AG10803 (cell line): ENCODE measurements around the gene KDM4C.

Experiments
- DNase-seq: peaks from one replicate; pipeline ENCODE4 v3.0.0; 2010; ENCODE audit warnings: low read depth
- H3K4me3 ChIP-seq: 2 replicates; pipeline ENCODE4 v1.5.1; 2011; ENCODE audit warnings: mild to moderate bottlenecking, low read length, control low read depth
- CTCF ChIP-seq: conservative IDR thresholded peaks from 2 replicates; pipeline ENCODE4 v1.5.1; 2011; ENCODE audit warnings: mild to moderate bottlenecking, low read length, control low read depth, inconsistent platforms

KDM4C gene

GRCh38 chr9:6928863-6929262 is 171.1 kb downstream of the KDM4C start:
- no peak for DNase-seq
- no peak for TF ChIP-seq CTCF
- H3K4me3 ChIP-seq, result no peak overlapping the region

GRCh38 chr9:6929441-6930215 is 171.9 kb downstream of the KDM4C start:
- no peak for DNase-seq
- TF ChIP-seq CTCF, result no peak
- no peak overlapping the region for H3K4me3 ChIP-seq

GRCh38 chr9:6930827-6931226 is 173.1 kb downstream of the KDM4C start:
- no peak for TF ChIP-seq CTCF
- peak; percentile 81 for DNase-seq
- H3K4me3 ChIP-seq, result no peak overlapping the region

GRCh38 chr9:6931913-6932312 is 174.1 kb downstream of the KDM4C start:
- H3K4me3 ChIP-seq, result no peak overlapping the region
- no peak for TF ChIP-seq CTCF
- DNase-seq, result peak; percentile 80

- no peak for TF ChIP-seq CTCF
- H3K4me3 ChIP-seq, result no peak overlapping the region
- no peak for DNase-seq
Observed at GRCh38 chr9:6936103-6936502, 178.3 kb downstream of the KDM4C start.

- no peak for DNase-seq
- H3K4me3 ChIP-seq, result no peak overlapping the region
- no peak for TF ChIP-seq CTCF
Observed at GRCh38 chr9:6937209-6937608, 179.4 kb downstream of the KDM4C start.

- peak; percentile 98 for DNase-seq
- H3K4me3 ChIP-seq, result no peak overlapping the region
- no peak for TF ChIP-seq CTCF
Observed at GRCh38 chr9:6938447-6938846, 180.7 kb downstream of the KDM4C start.
